Loucy (cell line): ENCODE results near the gene SLC6A20.

Experiments
- CTCF ChIP-seq: fragments of 200-600 bp; sonication (generic); conservative IDR thresholded peaks from 2 replicates; pipeline ENCODE4 v1.5.1; 2014; ENCODE audit warnings: mild to moderate bottlenecking, antibody characterized with exemption, low read length
- EZH2phosphoT487 ChIP-seq: fragments of 200-600 bp; IDR thresholded peaks from 2 replicates; pipeline ENCODE4 v1.6.1; 2018; ENCODE audit warnings: antibody characterized with exemption, mild to moderate bottlenecking, moderate library complexity, borderline replicate concordance

- TF ChIP-seq CTCF: no peak
- TF ChIP-seq EZH2phosphoT487: no peak
These were observed 23.8 kb downstream of the SLC6A20 start for GRCh38 chr3:45772341-45773035.
